Coronary artery (tissue), 2 donors: Measurements from ENCODE around the gene SLC27A2.

Experiments used
- DNase-seq: peaks from one replicate; pipeline ENCODE4 v3.0.0-alpha.2; 2017; ENCODE audit warnings: low spot score
- H3K27ac ChIP-seq, 2 donors: fragments of 200-600 bp; sonication (generic); one replicate each; pipeline ENCODE4 v1.5.1; 2016 to 2019
- H3K4me3 ChIP-seq: fragments of 200-600 bp; sonication (generic); 2 replicates; pipeline ENCODE4 v1.5.1; 2016; ENCODE audit warnings: mild to moderate bottlenecking, moderate library complexity
- CTCF ChIP-seq: fragments of 200-600 bp; sonication (generic); IDR thresholded peaks from one replicate; pipeline ENCODE4 v1.5.1; 2019; ENCODE audit warnings: antibody characterized with exemption

Gene SLC27A2

GRCh38 chr15:50234764-50235163 is 52.8 kb downstream of the SLC27A2 start:
- no peak for DNase-seq
- H3K27ac ChIP-seq, result no peak overlapping the region

GRCh38 chr15:50235794-50236193 is 53.8 kb downstream of the SLC27A2 start:
- DNase-seq, result no peak
- Histone ChIP-seq H3K27ac (no peak overlapping the region), H3K4me3 (no peak overlapping the region)
- TF ChIP-seq CTCF, result no peak

More at GRCh38 chr15:50234764-50235163, 52.8 kb downstream of the SLC27A2 start:
- no peak overlapping the region for H3K4me3 ChIP-seq
- no peak for TF ChIP-seq CTCF

- TF ChIP-seq CTCF, result no peak
- Histone ChIP-seq H3K27ac (no peak overlapping the region), H3K4me3 (no peak overlapping the region)
- no peak for DNase-seq
Measured at GRCh38 chr15:50236433-50236832, 54.4 kb downstream of the SLC27A2 start.

GRCh38 chr15:50238255-50238654 is 56.3 kb downstream of the SLC27A2 start:
- TF ChIP-seq CTCF, result no peak
- H3K27ac ChIP-seq, result no peak overlapping the region
- no peak for DNase-seq
- H3K4me3 ChIP-seq, result no peak overlapping the region

- Histone ChIP-seq H3K27ac (no peak overlapping the region), H3K4me3 (no peak overlapping the region)
- DNase-seq, result no peak
- TF ChIP-seq CTCF, result no peak
Measured at GRCh38 chr15:50241684-50242450, 59.9 kb downstream of the SLC27A2 start.

- TF ChIP-seq CTCF, result no peak
- Histone ChIP-seq H3K4me3 (no peak overlapping the region), H3K27ac (no peak overlapping the region)
- no peak for DNase-seq
Measured at GRCh38 chr15:50244153-50244552, 62.2 kb downstream of the SLC27A2 start.

GRCh38 chr15:50244959-50245624 is 63.1 kb downstream of the SLC27A2 start:
- Histone ChIP-seq H3K4me3 (no peak overlapping the region), H3K27ac (no peak overlapping the region)
- no peak for DNase-seq
- no peak for TF ChIP-seq CTCF
